Measurements from ENCODE around the gene HMGCS1. TPM values are rescaled to one million over a fixed set of nuclear protein-coding genes. Genes with fewer than 3 reads are reported as not detected.

HMGCS1 gene
- total RNA-seq = 100 to 1,000 TPM; 154 to 204 TPM

GRCh38 chr5:43313035-43313853 is at the start of gene HMGCS1:
Gene HMGCS1, minus strand, starts transcription at chr5:43313412. Its CDS starts 14,447 bp downstream, at chr5:43298965.

Other genes starting within 250 kb of the HMGCS1 start
- gene ZNF131, start 192.5 kb downstream of the HMGCS1 start, total RNA-seq = 10 to 100 TPM; 20.3 to 25.6 TPM
- gene NIM1K, start 121.2 kb downstream of the HMGCS1 start, total RNA-seq = 1 to 10 TPM in 1 of 2 donors, under 1 TPM in 1; 0.33 to 1.7 TPM
- 10 to 100 TPM; 11.7 to 29.6 TPM for gene CCL28, start 99.0 kb upstream of the HMGCS1 start, total RNA-seq
- gene TMEM267, start 170.5 kb upstream of the HMGCS1 start, total RNA-seq = 1 to 10 TPM; 7.9 to 8.7 TPM
- gene C5orf34, start 201.7 kb upstream of the HMGCS1 start, total RNA-seq = 10 to 100 TPM in 1 of 2 donors, 1 to 10 TPM in 1; 6.5 to 11.3 TPM
- 100 to 1,000 TPM; 106 to 119 TPM for gene PAIP1, start 243.7 kb upstream of the HMGCS1 start, total RNA-seq